Omental fat pad (tissue), 4 donors: ENCODE data around the gene GRIK1. TPM values are rescaled to one million over a fixed set of nuclear protein-coding genes. Genes with fewer than 3 reads are reported as not detected.

Experiments
- ATAC-seq: fragments of 150-250 bp; one replicate; pipeline ENCODE4 v1.9.1; 2016; ENCODE audit warnings: mild to moderate bottlenecking, moderate library complexity; ENCODE audit not compliant: low FRiP score
- DNase-seq: peaks from one replicate; pipeline ENCODE4 v3.0.0-alpha.2; 2019; ENCODE audit warnings: low spot score
- total RNA-seq, 4 donors: library from RNA; depleted of rRNA; stranded (reverse); fragments of >200 nt; gene quantifications; one replicate each; pipeline ENCODE4 v1.1.0, GENCODE V29; 2016
- TF ChIP-seq, protein P1 (sequence below), 3 donors: fragments of 450-650 bp; IDR thresholded peaks; one replicate each; pipeline ENCODE4 v1.5.1; 2016 to 2017; ENCODE audit warnings: antibody characterized with exemption in 3 of 3, mild to moderate bottlenecking in 3 of 3, moderate library complexity in 2 of 3

Gene GRIK1
- total RNA-seq, 4 donors from 2014 or later: 0.09 to 0.44 (median 0.32) TPM; not detected in 1

DNA sequence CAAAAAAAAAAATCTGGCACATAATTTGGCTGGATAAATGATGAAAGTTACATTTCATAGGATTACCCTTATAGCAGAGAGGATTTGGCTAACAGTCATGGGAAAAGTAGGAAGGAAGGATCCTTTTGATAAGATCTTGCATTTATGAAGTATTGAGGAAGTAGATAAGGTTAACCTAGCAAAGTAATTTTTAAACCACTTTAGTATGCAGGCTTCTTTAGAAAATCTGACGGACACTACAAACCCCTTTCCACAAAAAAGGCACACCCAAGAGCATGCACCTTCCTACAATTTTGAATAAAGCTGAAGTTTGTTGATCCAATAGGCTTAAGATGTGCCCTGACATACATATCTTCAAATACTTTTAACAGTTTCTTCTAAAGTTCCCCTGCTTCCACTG, 275.2 kb downstream of the GRIK1 start:
- no peak for ATAC-seq
- TF ChIP-seq, protein P1, sequence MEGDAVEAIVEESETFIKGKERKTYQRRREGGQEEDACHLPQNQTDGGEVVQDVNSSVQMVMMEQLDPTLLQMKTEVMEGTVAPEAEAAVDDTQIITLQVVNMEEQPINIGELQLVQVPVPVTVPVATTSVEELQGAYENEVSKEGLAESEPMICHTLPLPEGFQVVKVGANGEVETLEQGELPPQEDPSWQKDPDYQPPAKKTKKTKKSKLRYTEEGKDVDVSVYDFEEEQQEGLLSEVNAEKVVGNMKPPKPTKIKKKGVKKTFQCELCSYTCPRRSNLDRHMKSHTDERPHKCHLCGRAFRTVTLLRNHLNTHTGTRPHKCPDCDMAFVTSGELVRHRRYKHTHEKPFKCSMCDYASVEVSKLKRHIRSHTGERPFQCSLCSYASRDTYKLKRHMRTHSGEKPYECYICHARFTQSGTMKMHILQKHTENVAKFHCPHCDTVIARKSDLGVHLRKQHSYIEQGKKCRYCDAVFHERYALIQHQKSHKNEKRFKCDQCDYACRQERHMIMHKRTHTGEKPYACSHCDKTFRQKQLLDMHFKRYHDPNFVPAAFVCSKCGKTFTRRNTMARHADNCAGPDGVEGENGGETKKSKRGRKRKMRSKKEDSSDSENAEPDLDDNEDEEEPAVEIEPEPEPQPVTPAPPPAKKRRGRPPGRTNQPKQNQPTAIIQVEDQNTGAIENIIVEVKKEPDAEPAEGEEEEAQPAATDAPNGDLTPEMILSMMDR (IDR thresholded peaks at IDR 0.05): no peak
- DNase-seq: no peak

- DNase-seq (no peak), ATAC-seq (no peak)
- TF ChIP-seq, protein P1 (IDR thresholded peaks at IDR 0.05): no peak
Observed at GRCh38 chr21:29661672-29662442, 277.9 kb downstream of the GRIK1 start.

GRCh38 chr21:29660047-29660720, 279.6 kb downstream of the GRIK1 start:
- TF ChIP-seq, protein P1 (IDR thresholded peaks at IDR 0.05): no peak
- no peak for ATAC-seq
- DNase-seq: no peak

DNA sequence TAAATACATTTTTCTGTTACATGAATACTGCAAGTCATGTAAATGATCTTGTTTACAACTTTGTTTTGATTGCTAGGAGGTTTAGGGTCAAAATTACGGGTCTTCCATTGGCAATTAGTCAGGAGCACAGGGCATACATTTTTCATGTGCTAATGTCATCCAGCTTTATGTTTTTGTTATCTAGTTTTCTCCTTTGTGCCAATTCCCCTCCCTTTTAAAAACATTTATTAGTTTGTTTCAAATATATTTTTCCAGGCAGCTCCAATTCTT, 280.9 kb downstream of the GRIK1 start:
- TF ChIP-seq, protein P1 (IDR thresholded peaks at IDR 0.05): no peak
- DNase-seq: no peak
- ATAC-seq: no peak

GRCh38 chr21:29658177-29658933, 281.4 kb downstream of the GRIK1 start:
- TF ChIP-seq, protein P1 (IDR thresholded peaks at IDR 0.05): no peak
- ATAC-seq (no peak), DNase-seq (no peak)

GRCh38 chr21:29657240-29657989, 282.4 kb downstream of the GRIK1 start:
- ATAC-seq (no peak), DNase-seq (no peak)
- TF ChIP-seq, protein P1 (IDR thresholded peaks at IDR 0.05): no peak
